PC-9 (cell line): ENCODE results near the gene HAAO.

Experiments
- EZH2 ChIP-seq: fragments of 200-600 bp; sonication (generic); IDR thresholded peaks from 2 replicates; pipeline ENCODE4 v1.8.0; 2017; ENCODE audit warnings: antibody characterized with exemption, low read depth
- TF ChIP-seq, protein P1 (sequence below): fragments of 200-600 bp; sonication (generic); conservative IDR thresholded peaks from 2 replicates; pipeline ENCODE4 v1.6.1; 2017; ENCODE audit warnings: mixed run types, antibody characterized with exemption, mild to moderate bottlenecking, moderate library complexity

DNA sequence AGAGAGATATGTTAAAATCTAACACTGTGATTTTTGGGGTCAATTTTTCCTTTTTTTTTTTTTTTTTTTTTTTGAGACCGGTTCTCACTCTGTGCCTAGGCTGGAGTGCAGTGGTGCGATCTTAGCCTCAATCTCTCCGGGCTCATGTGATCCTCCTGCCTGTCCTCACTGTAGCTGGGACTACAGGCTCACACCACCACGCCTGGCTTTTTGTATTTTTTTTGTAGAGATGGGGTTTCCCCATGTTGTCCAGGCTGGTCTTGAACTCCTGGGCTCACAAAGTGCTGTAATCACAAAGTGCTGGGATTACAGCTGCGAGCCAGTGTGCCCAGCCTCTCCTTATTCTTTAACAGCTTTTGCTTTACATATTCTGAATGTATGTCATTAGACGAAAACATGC, 2.9 kb upstream of the HAAO start:
- TF ChIP-seq, protein P1, sequence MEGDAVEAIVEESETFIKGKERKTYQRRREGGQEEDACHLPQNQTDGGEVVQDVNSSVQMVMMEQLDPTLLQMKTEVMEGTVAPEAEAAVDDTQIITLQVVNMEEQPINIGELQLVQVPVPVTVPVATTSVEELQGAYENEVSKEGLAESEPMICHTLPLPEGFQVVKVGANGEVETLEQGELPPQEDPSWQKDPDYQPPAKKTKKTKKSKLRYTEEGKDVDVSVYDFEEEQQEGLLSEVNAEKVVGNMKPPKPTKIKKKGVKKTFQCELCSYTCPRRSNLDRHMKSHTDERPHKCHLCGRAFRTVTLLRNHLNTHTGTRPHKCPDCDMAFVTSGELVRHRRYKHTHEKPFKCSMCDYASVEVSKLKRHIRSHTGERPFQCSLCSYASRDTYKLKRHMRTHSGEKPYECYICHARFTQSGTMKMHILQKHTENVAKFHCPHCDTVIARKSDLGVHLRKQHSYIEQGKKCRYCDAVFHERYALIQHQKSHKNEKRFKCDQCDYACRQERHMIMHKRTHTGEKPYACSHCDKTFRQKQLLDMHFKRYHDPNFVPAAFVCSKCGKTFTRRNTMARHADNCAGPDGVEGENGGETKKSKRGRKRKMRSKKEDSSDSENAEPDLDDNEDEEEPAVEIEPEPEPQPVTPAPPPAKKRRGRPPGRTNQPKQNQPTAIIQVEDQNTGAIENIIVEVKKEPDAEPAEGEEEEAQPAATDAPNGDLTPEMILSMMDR: no peak
- no peak for TF ChIP-seq EZH2
